K562 (cell line): Measurements from ENCODE around the gene BRD3. TPM values are rescaled to one million over a fixed set of nuclear protein-coding genes. Genes with fewer than 3 reads are reported as not detected.
A peak's percentile ranks its signal among the peaks of the same experiment; 100 is the strongest.

Source experiments
- ARNT ChIP-seq, 2 experiments: fragments of 450-650 bp; IDR thresholded peaks; 2 replicates each; pipeline ENCODE4 v1.6.1; 2016; ENCODE audit warnings: mild to moderate bottlenecking in 1 of 2
- BMI1 ChIP-seq: fragments of 150-350 bp; IDR thresholded peaks from 2 replicates; pipeline ENCODE4 v1.6.1; 2014; ENCODE audit warnings: low read length
- DPF2 ChIP-seq: fragments of 450-650 bp; IDR thresholded peaks from 2 replicates; pipeline ENCODE4 v1.6.1; 2016
- HMGXB4 ChIP-seq: sonication (generic); formaldehyde crosslinking; IDR thresholded peaks from 2 replicates; pipeline ENCODE4 v1.8.1; 2023; ENCODE audit warnings: mild to moderate bottlenecking, missing genetic modification reagents
- IRF1 ChIP-seq: sonication (generic); formaldehyde crosslinking; IDR thresholded peaks from 2 replicates; pipeline ENCODE4 v1.8.0; 2022; ENCODE audit warnings: missing genetic modification reagents, mild to moderate bottlenecking, borderline replicate concordance
- KAT8 ChIP-seq: fragments of 450-650 bp; IDR thresholded peaks from 2 replicates; pipeline ENCODE4 v1.6.1; 2016; ENCODE audit warnings: low read depth, mild to moderate bottlenecking
- LEF1 ChIP-seq: fragments of 450-650 bp; IDR thresholded peaks from 2 replicates; pipeline ENCODE4 v1.6.1; 2016; ENCODE audit warnings: mild to moderate bottlenecking
- NBN ChIP-seq: fragments of 450-650 bp; IDR thresholded peaks from 2 replicates; pipeline ENCODE4 v1.6.1; 2016; ENCODE audit warnings: low read depth, mild to moderate bottlenecking
- NFATC3 ChIP-seq: fragments of 450-650 bp; IDR thresholded peaks from 2 replicates; pipeline ENCODE4 v1.6.1; 2017; ENCODE audit warnings: mild to moderate bottlenecking
- RBFOX2 ChIP-seq: fragments of 200-400 bp; formaldehyde crosslinking; IDR thresholded peaks from 2 replicates; pipeline ENCODE4 v1.6.1; 2017; ENCODE audit warnings: low read depth, mild to moderate bottlenecking, low read length, moderate library complexity
- RBM15 ChIP-seq: fragments of 200-400 bp; formaldehyde crosslinking; IDR thresholded peaks from 2 replicates; pipeline ENCODE4 v1.6.1; 2018; ENCODE audit warnings: mild to moderate bottlenecking, low read length, moderate library complexity; ENCODE audit not compliant: insufficient read depth
- RBM17 ChIP-seq: fragments of 200-400 bp; formaldehyde crosslinking; IDR thresholded peaks from 2 replicates; pipeline ENCODE4 v1.6.1; 2017; ENCODE audit warnings: low read depth, mild to moderate bottlenecking, low read length, borderline replicate concordance
- RNF2 ChIP-seq: sonication (generic); IDR thresholded peaks from 2 replicates; pipeline ENCODE4 v1.6.1; 2016
- SAP30 ChIP-seq: fragments of 200-600 bp; sonication (generic); IDR thresholded peaks from 2 replicates; pipeline ENCODE4 v1.6.1; 2012; ENCODE audit warnings: borderline replicate concordance, low read depth, mild to moderate bottlenecking, moderate library complexity, low read length, control low read depth, inconsistent platforms; ENCODE audit not compliant: insufficient read depth, poor library complexity, severe bottlenecking
- TAL1 ChIP-seq: fragments of 450-650 bp; IDR thresholded peaks from 2 replicates; pipeline ENCODE4 v1.6.1; 2016; ENCODE audit warnings: mild to moderate bottlenecking
- TBL1XR1 ChIP-seq, 2 experiments: IDR thresholded peaks; 2 replicates each; pipeline ENCODE4 v1.6.1; 2012; ENCODE audit warnings: improper control_type of control experiment in 2 of 2, low read length in 2 of 2, mild to moderate bottlenecking in 1 of 2
- TCF3 ChIP-seq: sonication (generic); formaldehyde crosslinking; IDR thresholded peaks from 2 replicates; pipeline ENCODE4 v1.4.0; 2020; ENCODE audit warnings: mild to moderate bottlenecking, missing genetic modification reagents
- XRCC5 ChIP-seq: fragments of 200-400 bp; formaldehyde crosslinking; IDR thresholded peaks from 2 replicates; pipeline ENCODE4 v1.6.1; 2017; ENCODE audit warnings: low read depth, mild to moderate bottlenecking, low read length
- ZNF146 ChIP-seq: IDR thresholded peaks from one replicate; pipeline ENCODE4 v1.6.1; 2018; ENCODE audit warnings: missing compliant biosample characterization; ENCODE audit not compliant: unreplicated experiment
- ZNF431 ChIP-seq: sonication (generic); formaldehyde crosslinking; IDR thresholded peaks from 2 replicates; pipeline ENCODE4 v1.8.0; 2022; ENCODE audit warnings: mild to moderate bottlenecking, missing genetic modification reagents
- polyA plus RNA-seq, 8 experiments: library from polyadenylated mRNA; depleted of rRNA in 4 of 8; stranded (reverse) in 5 of 8; unstranded in 3 of 8; fragments of >200 nt; fragmentation: Nextera tagmentation in 2 of 8; fragmentation: Illumina TruSeq in 1 of 8; extraction: Ambion mirVana in 2 of 8; extraction: Trizol in 1 of 8; gene quantifications; 2 replicates each; pipeline versions ENCODE4 v1.2.1 to v1.2.3, GENCODE V29; 2011 to 2014; ENCODE audit warnings: inconsistent platforms in 1 of 8, missing spikeins in 1 of 8
- total RNA-seq, 7 experiments: library from RNA; depleted of rRNA in 6 of 7; stranded (reverse); fragments of >200 nt in 6 of 7; fragmentation: Illumina TruSeq in 2 of 7; extraction: Trizol in 2 of 7; gene quantifications; 2 replicates each; pipeline versions ENCODE4 v1.2.1 to v1.2.3, GENCODE V29; 2011 to 2021; ENCODE audit warnings: low replicate concordance in 1 of 7

Gene BRD3
- total and polyA plus RNA-seq, 9 of the 15 experiments (the other 6 are each of a cell fraction or from before 2014, with no cell fraction given) = 0.82 to 37.1 (median 4.2) TPM

GRCh38 chr9:134067904-134068743 lies at the start of gene BRD3 (continued):
- no peak for TF ChIP-seq BMI1
- TF ChIP-seq LEF1 = no peak
- TF ChIP-seq RNF2 = no peak
- TF ChIP-seq IRF1 (CRISPR knock-in tag) = no peak
- TF ChIP-seq ZNF146 = no peak
- TF ChIP-seq TAL1 = no peak
- no peak for TF ChIP-seq NFATC3
- no peak for TF ChIP-seq SAP30
- TF ChIP-seq DPF2 = no peak
- no peak for TF ChIP-seq TBL1XR1 (IDR thresholded peaks at IDR 0.05; ENCODE audit: low read length in 2 of 2)
- no peak for TF ChIP-seq RBM17
- TF ChIP-seq XRCC5 = no peak
- no peak for TF ChIP-seq TCF3 (CRISPR knock-in tag)
- no peak for TF ChIP-seq HMGXB4 (CRISPR knock-in tag)
- TF ChIP-seq RBM15 = no peak
- no peak for TF ChIP-seq NBN
- TF ChIP-seq RBFOX2 = peak; percentile 56; the same call in 1 of the 2 replicates
- TF ChIP-seq ARNT (IDR thresholded peaks at IDR 0.05) = no peak
- TF ChIP-seq ZNF431 (CRISPR knock-in tag) = no peak
- no peak for TF ChIP-seq KAT8
